Measurements from ENCODE around the gene KCNIP4. TPM values are rescaled to one million over a fixed set of nuclear protein-coding genes. Genes with fewer than 3 reads are reported as not detected.

The KCNIP4 gene
- total RNA-seq, 3 donors from 2014 or later (not counting 1 experiment from before 2014, with no cell fraction given): not detected

DNA sequence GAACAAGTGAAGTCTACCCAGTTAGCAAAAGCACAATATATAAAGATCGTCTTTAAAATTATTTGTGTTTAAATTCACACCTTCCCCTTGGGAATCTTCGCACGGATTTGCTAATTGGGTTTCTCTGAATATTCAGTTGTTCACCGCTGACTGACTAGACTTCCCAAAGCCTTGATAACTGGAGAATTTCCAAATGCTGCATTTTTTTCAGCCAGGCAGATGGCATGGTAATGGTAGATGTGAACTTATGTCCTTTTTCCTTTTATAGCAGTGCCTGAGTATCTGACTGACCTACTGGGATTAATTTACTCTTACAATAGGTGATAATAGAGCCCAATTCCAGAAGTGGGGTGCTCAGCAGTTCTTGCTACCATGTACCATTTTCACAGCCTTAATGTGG, 700.2 kb downstream of the KCNIP4 start:
- TF ChIP-seq CTCF (IDR thresholded peaks at IDR 0.05): no peak
- intact Hi-C loops (cut with micrococcal nuclease): no loop called here
- Mint-ChIP-seq H3K27ac (no peak overlapping the region), H3K27me3 (ENCODE audit: low read depth in 2 of 2) (no peaks in the 10 kb centered on the region), H3K9me3 (no peaks in the 10 kb centered on the region), H3K4me1 (no peaks in the 10 kb centered on the region), H3K4me3 (no peak overlapping the region), H3K36me3 (no peaks in the 10 kb centered on the region)
- no peaks in the 10 kb centered on the region for H3K27me3 ChIP-seq (ENCODE audit: control insufficient read depth, insufficient read depth, low read length)
- no peaks in the 10 kb centered on the region for H3K4me1 ChIP-seq (ENCODE audit: control insufficient read depth, insufficient read depth, low read length)
- no peak overlapping the region for H3K27ac ChIP-seq (ENCODE audit: low read length)
- WGBS (ENCODE audit: insufficient coverage): 90% methylated on average over 4 of the region's 4 CpGs
- H3K4me3 ChIP-seq (ENCODE audit: low read length): no peak overlapping the region
- no peak for ATAC-seq
- no peaks in the 10 kb centered on the region for H3K36me3 ChIP-seq (ENCODE audit: control insufficient read depth, insufficient read depth, low read length)
- H3K9me3 ChIP-seq (ENCODE audit: control insufficient read depth, insufficient read depth, low read length): no peaks in the 10 kb centered on the region
- no peak for DNase-seq

- 52% methylated on average over 1 of the region's 2 CpGs for WGBS (ENCODE audit: insufficient coverage)
- intact Hi-C loops (cut with micrococcal nuclease): no loop called here
- Histone ChIP-seq H3K9me3 (ENCODE audit: control insufficient read depth, insufficient read depth, low read length) (no peaks in the 10 kb centered on the region), H3K4me1 (ENCODE audit: control insufficient read depth, insufficient read depth, low read length) (no peaks in the 10 kb centered on the region), H3K36me3 (ENCODE audit: control insufficient read depth, insufficient read depth, low read length) (no peaks in the 10 kb centered on the region), H3K27ac (ENCODE audit: low read length) (no peak overlapping the region), H3K4me3 (ENCODE audit: low read length) (no peak overlapping the region), H3K27me3 (ENCODE audit: control insufficient read depth, insufficient read depth, low read length) (no peaks in the 10 kb centered on the region)
- DNase-seq (no peak), ATAC-seq (no peak)
- no peak overlapping the region for H3K27ac Mint-ChIP-seq
- H3K9me3 Mint-ChIP-seq: peaks cover 2% of the 10 kb centered on the region in 2 donors
- no peak for TF ChIP-seq CTCF (IDR thresholded peaks at IDR 0.05)
- H3K4me1 Mint-ChIP-seq: no peaks in the 10 kb centered on the region
- H3K36me3 Mint-ChIP-seq: no peaks in the 10 kb centered on the region
- no peak overlapping the region for H3K4me3 Mint-ChIP-seq
- H3K27me3 Mint-ChIP-seq (ENCODE audit: low read depth in 2 of 2): no peaks in the 10 kb centered on the region
Measured at GRCh38 chr4:21242163-21242562, 706.4 kb downstream of the KCNIP4 start.

DNA sequence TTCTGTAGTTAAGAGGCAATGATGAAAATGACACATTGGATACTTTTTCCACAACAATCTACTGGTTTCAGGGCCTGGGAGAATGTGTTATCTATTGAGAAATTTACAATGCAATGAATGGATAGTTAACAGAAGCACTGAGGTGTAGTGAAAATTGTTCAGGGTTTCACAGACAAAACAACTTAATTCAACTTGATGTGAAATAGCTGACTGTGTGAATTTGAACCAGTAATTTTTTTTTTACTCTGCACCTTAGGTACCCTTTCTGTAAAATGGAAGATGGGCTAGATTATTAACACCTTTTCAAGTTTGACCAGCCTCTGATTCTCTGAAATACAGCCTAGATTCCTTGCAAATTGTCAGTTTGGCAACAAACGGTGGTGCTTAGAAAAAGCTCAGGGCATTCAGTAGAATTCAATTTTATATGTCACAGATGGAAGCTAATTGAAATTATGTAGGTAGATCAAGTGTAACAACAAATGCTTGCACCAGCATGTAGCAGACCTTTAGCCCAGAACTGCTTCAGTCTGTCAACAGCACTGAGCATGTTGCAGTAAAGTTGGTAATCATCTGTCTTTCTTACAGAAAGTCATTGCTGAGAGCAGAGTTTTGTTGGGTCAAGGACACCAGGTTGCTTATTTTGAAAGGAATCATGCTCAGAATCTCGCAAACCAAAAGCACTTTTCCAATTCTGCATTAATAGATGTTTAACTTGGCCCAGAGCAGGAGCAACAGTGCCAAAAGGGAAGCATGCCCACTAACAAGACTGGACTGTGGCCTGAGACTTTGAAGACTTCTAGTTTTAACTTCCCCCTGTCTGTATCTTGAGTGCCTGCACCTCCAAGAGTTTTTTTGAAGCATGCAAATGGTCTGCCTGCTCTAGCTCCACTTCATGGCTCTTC, 721.7 kb downstream of the KCNIP4 start:
- no peak for DNase-seq
- ATAC-seq: no peak
- Histone ChIP-seq H3K9me3 (ENCODE audit: control insufficient read depth, insufficient read depth, low read length) (peaks cover 4% of the 10 kb centered on the region), H3K27me3 (ENCODE audit: control insufficient read depth, insufficient read depth, low read length) (no peaks in the 10 kb centered on the region), H3K4me1 (ENCODE audit: control insufficient read depth, insufficient read depth, low read length) (no peaks in the 10 kb centered on the region), H3K36me3 (ENCODE audit: control insufficient read depth, insufficient read depth, low read length) (no peaks in the 10 kb centered on the region), H3K4me3 (ENCODE audit: low read length) (no peak overlapping the region), H3K27ac (ENCODE audit: low read length) (no peak overlapping the region)
- no peak for TF ChIP-seq CTCF (IDR thresholded peaks at IDR 0.05)
- H3K4me3 Mint-ChIP-seq: no peak overlapping the region
- H3K27me3 Mint-ChIP-seq (ENCODE audit: low read depth in 2 of 2): no peaks in the 10 kb centered on the region
- H3K27ac Mint-ChIP-seq: no peak overlapping the region
- intact Hi-C loops (cut with micrococcal nuclease): no loop called here
- no peaks in the 10 kb centered on the region for H3K4me1 Mint-ChIP-seq
- no peaks in the 10 kb centered on the region for H3K36me3 Mint-ChIP-seq
- H3K9me3 Mint-ChIP-seq: peaks cover 0 to 2% of the 10 kb centered on the region in 2 donors
- WGBS (ENCODE audit: insufficient coverage): 75% methylated on average over 2 of the region's 2 CpGs

DNA sequence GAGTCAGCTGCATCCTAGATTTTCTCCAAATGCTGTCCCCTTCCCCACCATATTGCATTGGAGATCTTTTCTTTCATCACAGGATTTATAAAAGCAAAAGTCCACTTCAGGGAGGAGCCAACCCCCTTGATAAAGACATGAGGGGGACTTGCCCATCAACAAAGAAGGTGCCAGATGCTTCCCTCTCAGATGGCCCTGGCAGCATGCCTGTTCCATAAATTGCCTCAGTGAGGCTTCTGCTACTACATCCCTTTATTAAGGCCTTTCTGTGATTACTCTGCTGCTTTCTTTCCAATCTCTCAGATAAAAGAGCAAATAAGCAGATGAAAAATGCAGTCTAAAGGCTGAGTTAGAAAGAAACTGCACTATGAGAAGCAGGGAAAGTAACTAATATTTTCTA, 736.7 kb downstream of the KCNIP4 start:
- Mint-ChIP-seq H3K9me3 (peaks cover 0 to 2% of the 10 kb centered on the region in 2 donors), H3K4me3 (no peak overlapping the region), H3K27me3 (ENCODE audit: low read depth in 2 of 2) (peaks cover 0 to 2% of the 10 kb centered on the region in 2 donors), H3K4me1 (no peaks in the 10 kb centered on the region), H3K36me3 (no peaks in the 10 kb centered on the region), H3K27ac (no peak overlapping the region)
- DNase-seq (no peak), ATAC-seq (no peak)
- no peak for TF ChIP-seq CTCF (IDR thresholded peaks at IDR 0.05)
- Histone ChIP-seq H3K27ac (ENCODE audit: low read length) (no peak overlapping the region), H3K9me3 (ENCODE audit: control insufficient read depth, insufficient read depth, low read length) (no peaks in the 10 kb centered on the region), H3K4me3 (ENCODE audit: low read length) (no peak overlapping the region), H3K27me3 (ENCODE audit: control insufficient read depth, insufficient read depth, low read length) (no peaks in the 10 kb centered on the region), H3K36me3 (ENCODE audit: control insufficient read depth, insufficient read depth, low read length) (no peaks in the 10 kb centered on the region), H3K4me1 (ENCODE audit: control insufficient read depth, insufficient read depth, low read length) (no peaks in the 10 kb centered on the region)
- intact Hi-C loops (cut with micrococcal nuclease): no loop called here
